SK-N-SH (cell line): ENCODE results near the gene CLK4.

Experiments used
- CHD2 ChIP-seq: fragments of 150-350 bp; IDR thresholded peaks from 2 replicates; pipeline ENCODE4 v1.6.1; 2018; ENCODE audit warnings: low read length; ENCODE audit not compliant: partially characterized antibody
- CTCF ChIP-seq: fragments of 200-600 bp; sonication (generic); IDR thresholded peaks from 2 replicates; pipeline ENCODE4 v1.6.1; 2017; ENCODE audit warnings: antibody characterized with exemption, mild to moderate bottlenecking, moderate library complexity
- ELF1 ChIP-seq: IDR thresholded peaks from 2 replicates; pipeline ENCODE4 v1.4.0; 2012
- FOXM1 ChIP-seq: IDR thresholded peaks from 2 replicates; pipeline ENCODE4 v1.4.0; 2012; ENCODE audit warnings: low read depth, mild to moderate bottlenecking
- JUND ChIP-seq: IDR thresholded peaks from 2 replicates; pipeline ENCODE4 v1.4.0; 2012
- NFIC ChIP-seq: IDR thresholded peaks from 2 replicates; pipeline ENCODE4 v1.4.0; 2012; ENCODE audit warnings: borderline replicate concordance
- ZBTB33 ChIP-seq: IDR thresholded peaks from 2 replicates; pipeline ENCODE4 v1.4.0; 2012; ENCODE audit warnings: low read depth, borderline replicate concordance

DNA sequence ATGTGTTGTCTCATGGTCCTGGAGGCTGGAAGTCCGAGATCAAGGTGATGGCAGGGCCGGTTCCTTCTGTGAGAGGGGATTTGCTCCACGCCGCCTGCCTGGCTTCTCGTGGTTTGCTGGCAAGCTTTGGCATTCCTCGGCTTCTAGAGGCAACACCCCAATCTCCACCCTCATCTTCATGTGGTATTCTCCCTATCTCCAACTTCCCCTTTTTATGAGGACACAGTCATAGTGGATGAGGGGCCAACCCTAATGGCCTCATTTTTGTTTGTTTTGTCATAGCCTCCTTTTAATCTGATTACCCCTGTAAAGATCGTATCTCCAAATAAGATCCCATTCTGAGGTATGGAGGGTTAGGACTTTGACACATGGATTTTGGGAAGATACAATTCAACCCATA, 41.7 kb upstream of the CLK4 start:
- no peak for TF ChIP-seq CTCF
- TF ChIP-seq CHD2, result no peak
- TF ChIP-seq NFIC, result no peak
- TF ChIP-seq ZBTB33, result no peak
- TF ChIP-seq FOXM1, result no peak
- TF ChIP-seq ELF1, result no peak
- TF ChIP-seq JUND, result no peak
